Caco-2 (cell line): ENCODE measurements around the gene SNX25. TPM values are rescaled to one million over a fixed set of nuclear protein-coding genes. Genes with fewer than 3 reads are reported as not detected.

Source experiments
- BruUV-seq: library from RNA; stranded (reverse); fragments of 400-500 nt; replicated peaks from 2 replicates; lab custom pipeline; 2021; lab: Mats Ljungman, UMichigan
- CTCF ChIA-PET: fragments of 300-600 bp; sonication (Branson Sonifier 250); formaldehyde crosslinking; loops from one replicate; lab custom pipeline; 2022; ENCODE audit warnings: antibody characterized with exemption; lab: Charles Lee
- POLR2A ChIA-PET: fragments of 300-600 bp; sonication (Branson Sonifier 250); formaldehyde crosslinking; loops from one replicate; lab custom pipeline; 2022; ENCODE audit warnings: antibody characterized with exemption; lab: Charles Lee
- DNase-seq, 2 experiments: peaks; one replicate each; pipeline versions ENCODE4 v3.0.0 to v3.0.0-alpha.2; 2020 to 2022
- H3K27me3 ChIP-seq: replicated peaks from 2 replicates; pipeline ENCODE4 v1.6.0; 2011; ENCODE audit warnings: low read length; ENCODE audit not compliant: control insufficient read depth, insufficient read depth
- H3K36me3 ChIP-seq: 2 replicates; pipeline ENCODE4 v1.5.1; 2011; ENCODE audit warnings: low read length; ENCODE audit not compliant: control insufficient read depth, insufficient read depth
- H3K4me1 ChIP-seq: fragments of 250-450 bp; sonication (Bioruptor Pico); 2 replicates; pipeline ENCODE4 v1.5.1; 2020; ENCODE audit warnings: mild to moderate bottlenecking
- H3K4me3 ChIP-seq: 2 replicates; pipeline ENCODE4 v1.5.1; 2011; ENCODE audit warnings: low read depth, mild to moderate bottlenecking, control low read depth, low read length
- H3K9me3 ChIP-seq: fragments of 250-450 bp; sonication (Bioruptor Pico); 2 replicates; pipeline ENCODE4 v1.5.1; 2020; ENCODE audit warnings: mild to moderate bottlenecking, moderate library complexity
- H3K27ac Mint-ChIP-seq: one replicate; pipeline ENCODE4 v1.8.0; 2022; ENCODE audit warnings: mixed read lengths; ENCODE audit not compliant: unreplicated experiment
- H3K27me3 Mint-ChIP-seq: one replicate; pipeline ENCODE4 v1.8.0; 2022; ENCODE audit warnings: mixed read lengths; ENCODE audit not compliant: insufficient read depth, unreplicated experiment
- H3K36me3 Mint-ChIP-seq: one replicate; pipeline ENCODE4 v1.8.0; 2022; ENCODE audit warnings: mild to moderate bottlenecking, mixed read lengths; ENCODE audit not compliant: insufficient read depth, unreplicated experiment
- H3K4me1 Mint-ChIP-seq: one replicate; pipeline ENCODE4 v1.8.0; 2022; ENCODE audit warnings: low read depth, mixed read lengths; ENCODE audit not compliant: unreplicated experiment
- H3K4me3 Mint-ChIP-seq: one replicate; pipeline ENCODE4 v1.8.0; 2022; ENCODE audit warnings: mild to moderate bottlenecking, moderate library complexity, mixed read lengths; ENCODE audit not compliant: unreplicated experiment
- H3K9me3 Mint-ChIP-seq: one replicate; pipeline ENCODE4 v1.8.0; 2022; ENCODE audit warnings: mixed read lengths; ENCODE audit not compliant: unreplicated experiment
- CTCF ChIP-seq, 2 experiments: fragments of 200-600 bp in 1 of 2; IDR thresholded peaks; 1 replicate in 1 of 2; 2 replicates in 1 of 2; pipeline versions ENCODE4 v1.5.1 to v1.8.0; 2011 to 2022; ENCODE audit warnings: antibody characterized with exemption in 1 of 2, control low read depth in 1 of 2, inconsistent platforms in 1 of 2, low read depth in 1 of 2, low read length in 1 of 2, mild to moderate bottlenecking in 1 of 2, moderate library complexity in 1 of 2; ENCODE audit not compliant: insufficient read depth in 1 of 2, severe bottlenecking in 1 of 2, unreplicated experiment in 1 of 2
- intact Hi-C: fragments of 100-400 bp; cut with micrococcal nuclease; formaldehyde crosslinking; loops from one replicate; pipeline ENCODE4 v1.10.0; 2022; ENCODE audit not compliant: unreplicated experiment
- total RNA-seq: library from RNA; stranded (reverse); gene quantifications from 2 replicates; pipeline ENCODE4 v1.2.3, GENCODE V29; 2022

Gene SNX25
- total RNA-seq, 1 experiment from 2014 or later, result 9.3 TPM

- intact Hi-C loops, result loop anchor here (1.0 to 5.0 kb wide), 3 partner anchors 20 to 60 kb away; partner anchors contain the start of gene SNX25
- POLR2A ChIA-PET, result no interaction called here
- H3K27ac Mint-ChIP-seq, result peak overlapping the region; percentile 16
- Histone ChIP-seq H3K27me3 (no peaks in the 10 kb centered on the region), H3K36me3 (peaks cover 2% of the 10 kb centered on the region; the same call in 1 of the 2 replicates), H3K4me3 (no peak overlapping the region), H3K4me1 (peaks cover 18% of the 10 kb centered on the region), H3K9me3 (no peaks in the 10 kb centered on the region)
- BruUV-seq, result no TSS peak
- CTCF ChIA-PET, result no interaction called here
- no peaks in the 10 kb centered on the region for H3K27me3 Mint-ChIP-seq
- peaks cover 24% of the 10 kb centered on the region for H3K4me1 Mint-ChIP-seq
- H3K4me3 Mint-ChIP-seq, result peak overlapping the region; percentile 8
- no peaks in the 10 kb centered on the region for H3K36me3 Mint-ChIP-seq
- no peak for TF ChIP-seq CTCF (IDR thresholded peaks at IDR 0.05; ENCODE audit: insufficient read depth in 1 of 2, low read depth in 1 of 2, low read length in 1 of 2, severe bottlenecking in 1 of 2, unreplicated experiment in 1 of 2)
- no peaks in the 10 kb centered on the region for H3K9me3 Mint-ChIP-seq
- peak in 1 of 2 experiments; percentile 47 for DNase-seq
These were observed 59.9 kb downstream of the SNX25 start for GRCh38 chr4:185269286-185269685.

GRCh38 chr4:185270037-185270436 is 60.6 kb downstream of the SNX25 start:
- H3K9me3 ChIP-seq, result no peaks in the 10 kb centered on the region
- ChIA-PET CTCF (interaction anchor here (0.7 kb wide), 1 partner anchor 88 kb away, joined by 3 read pairs; no protein-coding TSS in a partner anchor), POLR2A (no interaction called here)
- no peaks in the 10 kb centered on the region for H3K27me3 ChIP-seq
- peaks cover 24% of the 10 kb centered on the region for H3K4me1 Mint-ChIP-seq
- no peaks in the 10 kb centered on the region for H3K27me3 Mint-ChIP-seq
- no TSS peak for BruUV-seq
- H3K9me3 Mint-ChIP-seq, result no peaks in the 10 kb centered on the region
- H3K36me3 Mint-ChIP-seq, result no peaks in the 10 kb centered on the region
- intact Hi-C loops, result no loop called here
- H3K4me3 ChIP-seq, result no peak overlapping the region
- peaks cover 2% of the 10 kb centered on the region; the same call in 1 of the 2 replicates for H3K36me3 ChIP-seq
- no peak for DNase-seq
- no peak overlapping the region for H3K27ac Mint-ChIP-seq
- no peak for TF ChIP-seq CTCF (IDR thresholded peaks at IDR 0.05; ENCODE audit: insufficient read depth in 1 of 2, low read depth in 1 of 2, low read length in 1 of 2, severe bottlenecking in 1 of 2, unreplicated experiment in 1 of 2)
- H3K4me1 ChIP-seq, result peaks cover 18% of the 10 kb centered on the region
- H3K4me3 Mint-ChIP-seq, result no peak overlapping the region

GRCh38 chr4:185270885-185271284 is 61.5 kb downstream of the SNX25 start:
- H3K4me1 ChIP-seq, result peaks cover 18% of the 10 kb centered on the region
- CTCF ChIA-PET, result no interaction called here
- POLR2A ChIA-PET, result no interaction called here
- no peaks in the 10 kb centered on the region for H3K27me3 Mint-ChIP-seq
- BruUV-seq, result no TSS peak
- no peak overlapping the region for H3K4me3 Mint-ChIP-seq
- DNase-seq, result no peak
- H3K27ac Mint-ChIP-seq, result no peak overlapping the region
- no peaks in the 10 kb centered on the region for H3K9me3 ChIP-seq
- H3K9me3 Mint-ChIP-seq, result no peaks in the 10 kb centered on the region
- peaks cover 24% of the 10 kb centered on the region for H3K4me1 Mint-ChIP-seq
- H3K36me3 ChIP-seq, result peaks cover 2% of the 10 kb centered on the region; the same call in 1 of the 2 replicates
- intact Hi-C loops, result no loop called here
- no peaks in the 10 kb centered on the region for H3K27me3 ChIP-seq
- H3K4me3 ChIP-seq, result no peak overlapping the region
- H3K36me3 Mint-ChIP-seq, result no peaks in the 10 kb centered on the region
- no peak for TF ChIP-seq CTCF (IDR thresholded peaks at IDR 0.05; ENCODE audit: insufficient read depth in 1 of 2, low read depth in 1 of 2, low read length in 1 of 2, severe bottlenecking in 1 of 2, unreplicated experiment in 1 of 2)
